HEK293 (cell line): ENCODE results near the gene TEKT5.
A peak's percentile ranks its signal among the peaks of the same experiment; 100 is the strongest.

ENCODE experiments used
- CTCF ChIP-seq: fragments of 450-650 bp; formaldehyde crosslinking; IDR thresholded peaks from 2 replicates; pipeline ENCODE4 v1.5.1; 2016; ENCODE audit warnings: missing biosample characterization, missing genetic modification characterization
- YY1 ChIP-seq: fragments of 450-650 bp; formaldehyde crosslinking; IDR thresholded peaks from 2 replicates; pipeline ENCODE4 v1.5.1; 2018; ENCODE audit warnings: missing biosample characterization, missing genetic modification characterization
- ZNF140 ChIP-seq: fragments of 450-650 bp; formaldehyde crosslinking; IDR thresholded peaks from 2 replicates; pipeline ENCODE4 v1.5.1; 2016; ENCODE audit warnings: missing biosample characterization, missing genetic modification characterization
- ZNF449 ChIP-seq: fragments of 450-650 bp; formaldehyde crosslinking; IDR thresholded peaks from 2 replicates; pipeline ENCODE4 v1.5.1; 2017; ENCODE audit warnings: missing biosample characterization, mild to moderate bottlenecking, missing genetic modification characterization, moderate library complexity

- no peak for TF ChIP-seq ZNF140 (tag by site-specific recombination)
- peak; percentile 57; the same call in 1 of the 2 replicates for TF ChIP-seq CTCF
- TF ChIP-seq YY1 (tag by site-specific recombination): no peak
- TF ChIP-seq ZNF449: no peak
Measured at GRCh38 chr16:10737068-10737625, 42.4 kb upstream of the TEKT5 start.
